HG03095 (cell line): ENCODE measurements around the gene CD6.

Experiments
- ATAC-seq: cut with Tn5 transposase; IDR thresholded peaks from one replicate; pipeline ENCODE4 v1.9.1; 2021; ENCODE audit warnings: moderate library complexity; ENCODE audit not compliant: unreplicated experiment

The CD6 gene

GRCh38 chr11:60982184-60982583, 10.7 kb downstream of the CD6 start:
- ATAC-seq = no peak

GRCh38 chr11:60984149-60984548, 12.7 kb downstream of the CD6 start:
- ATAC-seq = no peak

- no peak for ATAC-seq
Observed at GRCh38 chr11:60984636-60985035, 13.2 kb downstream of the CD6 start.

GRCh38 chr11:60985501-60985900, 14.0 kb downstream of the CD6 start:
- ATAC-seq = no peak

GRCh38 chr11:60985991-60986915, 14.8 kb downstream of the CD6 start:
- no peak for ATAC-seq

GRCh38 chr11:60987577-60988277, 16.2 kb downstream of the CD6 start:
- no peak for ATAC-seq

GRCh38 chr11:60988658-60989057, 17.2 kb downstream of the CD6 start:
- no peak for ATAC-seq

GRCh38 chr11:60989093-60989650, 17.7 kb downstream of the CD6 start:
- no peak for ATAC-seq

GRCh38 chr11:60991457-60991856, 20.0 kb downstream of the CD6 start:
- ATAC-seq = no peak

GRCh38 chr11:60992842-60993409, 21.4 kb downstream of the CD6 start:
- no peak for ATAC-seq

GRCh38 chr11:60993615-60994014, 22.1 kb downstream of the CD6 start:
- ATAC-seq = no peak

- no peak for ATAC-seq
Observed at GRCh38 chr11:60994541-60995080, 23.1 kb downstream of the CD6 start.

- no peak for ATAC-seq
Observed at GRCh38 chr11:60995798-60996197, 24.3 kb downstream of the CD6 start.

GRCh38 chr11:60996381-60997138, 25.1 kb downstream of the CD6 start:
- ATAC-seq = no peak

- no peak for ATAC-seq
Observed at GRCh38 chr11:61000426-61000825, 28.9 kb downstream of the CD6 start.

- no peak for ATAC-seq
Observed at GRCh38 chr11:61001931-61002330, 30.5 kb downstream of the CD6 start.

GRCh38 chr11:61002598-61002997, 31.1 kb downstream of the CD6 start:
- ATAC-seq = no peak

GRCh38 chr11:61004180-61004611, 32.7 kb downstream of the CD6 start:
- ATAC-seq = no peak

- no peak for ATAC-seq
Observed at GRCh38 chr11:61004761-61005181, 33.3 kb downstream of the CD6 start.

GRCh38 chr11:61007383-61007955, 36.0 kb downstream of the CD6 start:
- ATAC-seq = no peak
